ENCODE data around the gene EHMT1.

Gene EHMT1

DNA sequence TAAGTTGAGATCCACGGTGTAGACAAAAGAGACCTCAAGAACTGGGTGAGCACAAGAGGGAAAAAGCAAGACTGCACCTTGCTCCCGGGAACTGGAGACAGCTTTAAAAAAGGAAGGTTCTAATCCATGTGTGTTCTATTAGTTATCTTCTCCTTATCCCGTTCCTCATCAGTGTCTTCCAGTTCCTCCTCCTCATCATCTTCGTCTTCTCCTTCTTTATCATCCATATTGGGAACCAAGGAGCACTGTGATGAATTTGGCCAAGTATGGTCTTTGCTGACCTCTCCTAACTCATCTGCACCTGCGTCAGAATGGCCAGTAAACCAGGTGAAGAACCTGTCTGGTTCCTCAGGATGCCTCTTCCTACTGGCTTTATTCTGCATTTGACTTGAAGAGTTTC, 22.1 kb downstream of the EHMT1 start:
- TF ChIP-seq, protein P1, sequence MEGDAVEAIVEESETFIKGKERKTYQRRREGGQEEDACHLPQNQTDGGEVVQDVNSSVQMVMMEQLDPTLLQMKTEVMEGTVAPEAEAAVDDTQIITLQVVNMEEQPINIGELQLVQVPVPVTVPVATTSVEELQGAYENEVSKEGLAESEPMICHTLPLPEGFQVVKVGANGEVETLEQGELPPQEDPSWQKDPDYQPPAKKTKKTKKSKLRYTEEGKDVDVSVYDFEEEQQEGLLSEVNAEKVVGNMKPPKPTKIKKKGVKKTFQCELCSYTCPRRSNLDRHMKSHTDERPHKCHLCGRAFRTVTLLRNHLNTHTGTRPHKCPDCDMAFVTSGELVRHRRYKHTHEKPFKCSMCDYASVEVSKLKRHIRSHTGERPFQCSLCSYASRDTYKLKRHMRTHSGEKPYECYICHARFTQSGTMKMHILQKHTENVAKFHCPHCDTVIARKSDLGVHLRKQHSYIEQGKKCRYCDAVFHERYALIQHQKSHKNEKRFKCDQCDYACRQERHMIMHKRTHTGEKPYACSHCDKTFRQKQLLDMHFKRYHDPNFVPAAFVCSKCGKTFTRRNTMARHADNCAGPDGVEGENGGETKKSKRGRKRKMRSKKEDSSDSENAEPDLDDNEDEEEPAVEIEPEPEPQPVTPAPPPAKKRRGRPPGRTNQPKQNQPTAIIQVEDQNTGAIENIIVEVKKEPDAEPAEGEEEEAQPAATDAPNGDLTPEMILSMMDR (IDR thresholded peaks at IDR 0.05; ENCODE audit: borderline replicate concordance, insufficient read depth, low read depth, low read length) = no peak
- H3K4me3 ChIP-seq (ENCODE audit: low read depth, low read length) = no peak overlapping the region

- TF ChIP-seq, protein P1 (IDR thresholded peaks at IDR 0.05; ENCODE audit: borderline replicate concordance, insufficient read depth, low read depth, low read length) = no peak
- no peak overlapping the region for H3K4me3 ChIP-seq (ENCODE audit: low read depth, low read length)
Observed at GRCh38 chr9:137642118-137642601, 23.4 kb downstream of the EHMT1 start.

- no peak overlapping the region for H3K4me3 ChIP-seq (ENCODE audit: low read depth, low read length)
- TF ChIP-seq, protein P1 (IDR thresholded peaks at IDR 0.05; ENCODE audit: borderline replicate concordance, insufficient read depth, low read depth, low read length) = no peak
Observed at GRCh38 chr9:137642892-137643291, 24.1 kb downstream of the EHMT1 start.

DNA sequence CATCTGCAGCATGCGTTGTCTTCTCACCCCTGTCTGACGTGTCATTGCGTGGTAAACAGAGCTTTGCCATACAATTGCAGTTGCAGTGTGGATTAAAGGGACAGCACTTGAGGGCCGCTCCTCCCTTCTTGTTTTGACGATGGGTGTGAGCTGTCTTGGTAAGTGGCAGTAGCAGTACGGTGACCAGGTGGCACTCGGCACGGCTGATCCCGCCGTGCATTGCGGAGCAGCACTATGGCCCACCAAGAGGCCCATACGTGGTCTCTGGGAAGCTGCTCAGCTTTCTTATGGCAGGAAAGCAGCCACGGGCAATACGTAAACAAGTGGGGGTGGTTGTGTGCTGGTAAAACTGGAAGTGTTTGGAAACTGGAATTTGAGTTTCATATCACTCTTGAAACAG, 25.1 kb downstream of the EHMT1 start:
- H3K4me3 ChIP-seq (ENCODE audit: low read depth, low read length) = no peak overlapping the region
- TF ChIP-seq, protein P1 (IDR thresholded peaks at IDR 0.05; ENCODE audit: borderline replicate concordance, insufficient read depth, low read depth, low read length) = no peak

- TF ChIP-seq, protein P1 (IDR thresholded peaks at IDR 0.05; ENCODE audit: borderline replicate concordance, insufficient read depth, low read depth, low read length) = no peak
- H3K4me3 ChIP-seq (ENCODE audit: low read depth, low read length) = no peak overlapping the region
Observed at GRCh38 chr9:137645211-137645610, 26.4 kb downstream of the EHMT1 start.

DNA sequence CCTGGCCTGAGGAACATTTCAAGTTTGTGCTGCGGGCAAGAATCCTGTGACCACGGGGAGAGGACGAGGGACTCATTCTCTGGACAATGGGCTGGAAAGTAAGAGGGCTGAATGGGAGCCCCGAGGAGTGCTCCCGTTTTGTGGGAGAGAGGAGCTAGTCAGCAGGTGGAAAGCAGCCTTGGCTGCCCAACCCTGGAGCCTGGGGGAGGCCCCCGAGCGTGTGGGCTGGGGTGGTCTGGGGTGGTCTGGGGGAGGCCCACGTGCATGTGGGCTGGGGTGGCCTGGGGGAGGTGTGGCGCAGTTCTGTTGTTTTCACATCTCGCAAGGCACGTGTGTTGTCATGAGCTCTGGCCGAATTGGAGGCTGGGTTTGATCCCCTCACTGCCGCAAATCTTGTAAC, 27.5 kb downstream of the EHMT1 start:
- H3K4me3 ChIP-seq (ENCODE audit: low read depth, low read length) = no peak overlapping the region
- TF ChIP-seq, protein P1 (IDR thresholded peaks at IDR 0.05; ENCODE audit: borderline replicate concordance, insufficient read depth, low read depth, low read length) = no peak

- TF ChIP-seq, protein P1 (IDR thresholded peaks at IDR 0.05; ENCODE audit: borderline replicate concordance, insufficient read depth, low read depth, low read length) = no peak
- H3K4me3 ChIP-seq (ENCODE audit: low read depth, low read length) = no peak overlapping the region
Observed at GRCh38 chr9:137647096-137647714, 28.4 kb downstream of the EHMT1 start.

All from GM12875 (cell line).